Measurements from ENCODE around the gene GTF2H3.

GTF2H3 gene

GRCh38 chr12:123648401-123648800 is 14.8 kb downstream of the GTF2H3 start:
- TF ChIP-seq, protein P1, sequence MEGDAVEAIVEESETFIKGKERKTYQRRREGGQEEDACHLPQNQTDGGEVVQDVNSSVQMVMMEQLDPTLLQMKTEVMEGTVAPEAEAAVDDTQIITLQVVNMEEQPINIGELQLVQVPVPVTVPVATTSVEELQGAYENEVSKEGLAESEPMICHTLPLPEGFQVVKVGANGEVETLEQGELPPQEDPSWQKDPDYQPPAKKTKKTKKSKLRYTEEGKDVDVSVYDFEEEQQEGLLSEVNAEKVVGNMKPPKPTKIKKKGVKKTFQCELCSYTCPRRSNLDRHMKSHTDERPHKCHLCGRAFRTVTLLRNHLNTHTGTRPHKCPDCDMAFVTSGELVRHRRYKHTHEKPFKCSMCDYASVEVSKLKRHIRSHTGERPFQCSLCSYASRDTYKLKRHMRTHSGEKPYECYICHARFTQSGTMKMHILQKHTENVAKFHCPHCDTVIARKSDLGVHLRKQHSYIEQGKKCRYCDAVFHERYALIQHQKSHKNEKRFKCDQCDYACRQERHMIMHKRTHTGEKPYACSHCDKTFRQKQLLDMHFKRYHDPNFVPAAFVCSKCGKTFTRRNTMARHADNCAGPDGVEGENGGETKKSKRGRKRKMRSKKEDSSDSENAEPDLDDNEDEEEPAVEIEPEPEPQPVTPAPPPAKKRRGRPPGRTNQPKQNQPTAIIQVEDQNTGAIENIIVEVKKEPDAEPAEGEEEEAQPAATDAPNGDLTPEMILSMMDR (IDR thresholded peaks at IDR 0.05; ENCODE audit: insufficient read depth, low read length, poor library complexity, severe bottlenecking): no peak
- no peak for DNase-seq (ENCODE audit: extremely low read depth, insufficient read length)
- Histone ChIP-seq H3K36me3 (ENCODE audit: control insufficient read depth, insufficient read depth, low read length) (peaks cover 17% of the 10 kb centered on the region), H3K4me3 (replicated peaks; ENCODE audit: low read depth, low read length) (no peak overlapping the region), H3K27me3 (replicated peaks; ENCODE audit: control insufficient read depth, insufficient read depth, low read length) (no peaks in the 10 kb centered on the region)

DNA sequence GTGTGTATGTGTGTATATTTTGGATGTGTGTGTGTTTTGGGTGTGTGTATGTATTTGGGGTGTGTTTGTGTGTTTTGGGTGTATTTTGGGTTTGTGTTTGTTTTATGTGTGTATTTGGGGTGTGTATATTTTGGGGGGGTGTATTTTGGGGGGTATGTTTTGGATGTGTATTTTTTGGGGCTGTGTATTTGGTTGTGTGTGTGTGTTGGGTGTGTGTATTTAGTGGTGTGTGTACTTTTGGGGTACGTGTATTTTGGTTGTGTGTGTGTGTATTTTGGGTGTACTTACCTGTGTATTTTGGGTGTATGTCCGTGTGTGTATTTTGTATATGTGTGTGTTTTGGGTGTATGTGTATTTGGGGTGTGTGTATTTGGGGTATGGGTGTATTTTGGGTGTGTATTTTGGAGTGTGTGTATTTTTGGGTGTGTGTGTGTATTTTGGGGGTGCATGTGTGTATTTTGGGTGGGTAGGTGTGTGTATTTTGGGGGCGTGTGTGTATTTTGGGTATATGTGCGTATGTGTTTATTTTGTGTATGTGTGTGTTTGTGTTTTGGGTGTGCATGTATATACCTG is 20.6 kb downstream of the GTF2H3 start:
- peaks cover 3% of the 10 kb centered on the region; the same call in 1 of the 2 replicates for H3K36me3 ChIP-seq (ENCODE audit: control insufficient read depth, insufficient read depth, low read length)
- TF ChIP-seq, protein P1 (IDR thresholded peaks at IDR 0.05; ENCODE audit: insufficient read depth, low read length, poor library complexity, severe bottlenecking): no peak
- no peaks in the 10 kb centered on the region for H3K27me3 ChIP-seq (replicated peaks; ENCODE audit: control insufficient read depth, insufficient read depth, low read length)
- DNase-seq (ENCODE audit: extremely low read depth, insufficient read length): no peak
- H3K4me3 ChIP-seq (replicated peaks; ENCODE audit: low read depth, low read length): no peak overlapping the region

- H3K27me3 ChIP-seq (replicated peaks; ENCODE audit: control insufficient read depth, insufficient read depth, low read length): no peaks in the 10 kb centered on the region
- no peak overlapping the region for H3K4me3 ChIP-seq (replicated peaks; ENCODE audit: low read depth, low read length)
- DNase-seq (ENCODE audit: extremely low read depth, insufficient read length): peak; percentile 38
- TF ChIP-seq, protein P1 (IDR thresholded peaks at IDR 0.05; ENCODE audit: insufficient read depth, low read length, poor library complexity, severe bottlenecking): no peak
- no peaks in the 10 kb centered on the region for H3K36me3 ChIP-seq (ENCODE audit: control insufficient read depth, insufficient read depth, low read length)
Observed at GRCh38 chr12:123655420-123655819, 21.8 kb downstream of the GTF2H3 start.

DNA sequence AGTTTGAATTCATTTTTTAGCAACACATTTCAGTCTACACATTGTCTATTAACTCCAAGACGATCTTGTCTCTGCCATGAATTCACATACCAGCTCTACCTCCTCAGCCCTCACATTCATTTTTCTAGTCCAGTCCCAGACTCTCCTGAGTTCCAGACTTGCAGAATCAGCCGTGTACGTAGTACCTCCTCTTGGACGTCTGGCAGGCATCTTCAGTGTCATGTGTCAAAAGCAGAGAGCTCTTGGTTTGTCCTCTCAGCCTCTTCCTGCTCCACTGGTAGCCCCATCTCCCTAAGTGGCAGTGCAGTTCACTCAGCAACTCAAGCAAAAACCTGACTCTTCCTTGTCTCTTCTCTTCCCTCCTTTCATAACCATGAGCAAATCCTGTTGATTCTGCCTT is 22.8 kb downstream of the GTF2H3 start:
- Histone ChIP-seq H3K36me3 (ENCODE audit: control insufficient read depth, insufficient read depth, low read length) (no peaks in the 10 kb centered on the region), H3K27me3 (replicated peaks; ENCODE audit: control insufficient read depth, insufficient read depth, low read length) (no peaks in the 10 kb centered on the region), H3K4me3 (replicated peaks; ENCODE audit: low read depth, low read length) (no peak overlapping the region)
- DNase-seq (ENCODE audit: extremely low read depth, insufficient read length): no peak
- TF ChIP-seq, protein P1 (IDR thresholded peaks at IDR 0.05; ENCODE audit: insufficient read depth, low read length, poor library complexity, severe bottlenecking): no peak

- Histone ChIP-seq H3K27me3 (replicated peaks; ENCODE audit: control insufficient read depth, insufficient read depth, low read length) (no peaks in the 10 kb centered on the region), H3K4me3 (replicated peaks; ENCODE audit: low read depth, low read length) (no peak overlapping the region), H3K36me3 (ENCODE audit: control insufficient read depth, insufficient read depth, low read length) (no peaks in the 10 kb centered on the region)
- no peak for DNase-seq (ENCODE audit: extremely low read depth, insufficient read length)
- TF ChIP-seq, protein P1 (IDR thresholded peaks at IDR 0.05; ENCODE audit: insufficient read depth, low read length, poor library complexity, severe bottlenecking): no peak
Observed at GRCh38 chr12:123657211-123657610, 23.6 kb downstream of the GTF2H3 start.
